Fibroblast of the aortic adventitia (primary cell): ENCODE measurements around the gene GABRA5. TPM values are rescaled to one million over a fixed set of nuclear protein-coding genes. Genes with fewer than 3 reads are reported as not detected.

Experiments used
- DNase-seq: peaks from one replicate; pipeline ENCODE4 v3.0.0-alpha.2; 2010; ENCODE audit warnings: low read depth
- H3K4me3 ChIP-seq: 2 replicates; pipeline ENCODE4 v1.5.1; 2011; ENCODE audit warnings: low read depth, mild to moderate bottlenecking, control low read depth, low read length, moderate library complexity
- total RNA-seq: library from RNA; depleted of rRNA; stranded (reverse); fragments of >200 nt; gene quantifications from 2 replicates; pipeline ENCODE4 v1.2.3, GENCODE V29; 2012; ENCODE audit warnings: low replicate concordance
- TF ChIP-seq, protein P1 (sequence below): IDR thresholded peaks from 2 replicates; pipeline ENCODE4 v1.5.1; 2011; ENCODE audit warnings: mild to moderate bottlenecking, low read length, control low read depth, inconsistent platforms; ENCODE audit not compliant: insufficient read depth

Gene GABRA5
- total RNA-seq, 1 donor = not detected

GRCh38 chr15:26945046-26945445 lies 78.2 kb downstream of the GABRA5 start:
- DNase-seq = no peak
- no peak overlapping the region for H3K4me3 ChIP-seq
- TF ChIP-seq, protein P1, sequence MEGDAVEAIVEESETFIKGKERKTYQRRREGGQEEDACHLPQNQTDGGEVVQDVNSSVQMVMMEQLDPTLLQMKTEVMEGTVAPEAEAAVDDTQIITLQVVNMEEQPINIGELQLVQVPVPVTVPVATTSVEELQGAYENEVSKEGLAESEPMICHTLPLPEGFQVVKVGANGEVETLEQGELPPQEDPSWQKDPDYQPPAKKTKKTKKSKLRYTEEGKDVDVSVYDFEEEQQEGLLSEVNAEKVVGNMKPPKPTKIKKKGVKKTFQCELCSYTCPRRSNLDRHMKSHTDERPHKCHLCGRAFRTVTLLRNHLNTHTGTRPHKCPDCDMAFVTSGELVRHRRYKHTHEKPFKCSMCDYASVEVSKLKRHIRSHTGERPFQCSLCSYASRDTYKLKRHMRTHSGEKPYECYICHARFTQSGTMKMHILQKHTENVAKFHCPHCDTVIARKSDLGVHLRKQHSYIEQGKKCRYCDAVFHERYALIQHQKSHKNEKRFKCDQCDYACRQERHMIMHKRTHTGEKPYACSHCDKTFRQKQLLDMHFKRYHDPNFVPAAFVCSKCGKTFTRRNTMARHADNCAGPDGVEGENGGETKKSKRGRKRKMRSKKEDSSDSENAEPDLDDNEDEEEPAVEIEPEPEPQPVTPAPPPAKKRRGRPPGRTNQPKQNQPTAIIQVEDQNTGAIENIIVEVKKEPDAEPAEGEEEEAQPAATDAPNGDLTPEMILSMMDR = no peak

DNA sequence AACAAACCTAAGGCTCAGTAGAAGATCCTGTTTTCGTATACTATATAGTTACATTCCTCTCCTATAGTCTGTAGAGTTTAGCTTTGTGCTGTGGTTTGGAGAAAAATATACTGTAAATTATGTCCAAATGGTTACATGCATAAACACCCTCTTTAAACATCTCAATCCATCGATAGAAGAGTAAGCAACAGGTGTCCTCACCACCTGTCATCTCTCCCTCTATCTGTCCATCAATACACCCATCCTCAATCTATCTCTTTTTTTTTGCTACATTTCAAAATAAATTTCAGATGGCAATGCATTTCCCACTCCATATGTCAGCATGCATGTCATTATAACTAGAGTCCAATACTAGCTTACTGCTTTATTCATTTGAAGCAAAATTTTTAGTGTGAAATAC lies 83.1 kb downstream of the GABRA5 start:
- TF ChIP-seq, protein P1 = no peak
- DNase-seq = no peak

GRCh38 chr15:26954403-26954802 lies 87.5 kb downstream of the GABRA5 start:
- DNase-seq = no peak
- TF ChIP-seq, protein P1 = no peak
- H3K4me3 ChIP-seq = no peak overlapping the region

More for the DNA sequence above, 83.1 kb downstream of the GABRA5 start:
- no peak overlapping the region for H3K4me3 ChIP-seq

GRCh38 chr15:26967719-26968269 lies 100.9 kb downstream of the GABRA5 start:
- no peak for DNase-seq
- TF ChIP-seq, protein P1 = no peak
- no peak overlapping the region for H3K4me3 ChIP-seq

GRCh38 chr15:26968806-26969205 lies 101.9 kb downstream of the GABRA5 start:
- no peak for DNase-seq
- H3K4me3 ChIP-seq = no peak overlapping the region
- TF ChIP-seq, protein P1 = no peak

GRCh38 chr15:26970712-26971210 lies 103.9 kb downstream of the GABRA5 start, which contains the start of gene GABRG3:
Gene GABRG3 (plus strand): TSS chr15:26971181.
- DNase-seq = no peak
- TF ChIP-seq, protein P1 = no peak
- no peak within 1 kb of the TSS for H3K4me3 ChIP-seq
